H1 (cell line): ENCODE measurements around the gene FAM241A. TPM values are rescaled to one million over a fixed set of nuclear protein-coding genes. Genes with fewer than 3 reads are reported as not detected.
"Not testable (repeated sequence)": the region's sequence is repeated elsewhere in the genome, so short reads cannot be mapped to it uniquely, and the experiment has no call there.

Source experiments
- CTCF ChIA-PET: fragments of 300-600 bp; sonication (Branson Sonifier 250); formaldehyde crosslinking; loops from one replicate; lab custom pipeline; 2021; ENCODE audit not compliant: partially characterized antibody; lab: Charles Lee
- POLR2A ChIA-PET: fragments of 300-600 bp; sonication (Branson Sonifier 250); formaldehyde crosslinking; loops from one replicate; lab custom pipeline; 2021; ENCODE audit warnings: inconsistent platforms; ENCODE audit not compliant: partially characterized antibody; lab: Charles Lee
- DNase-seq, 2 experiments: peaks; one replicate each; pipeline versions ENCODE4 v3.0.0 to v3.0.0-alpha.2; 2010 to 2022; ENCODE audit warnings: low spot score in 2 of 2, low read depth in 1 of 2, mixed read lengths in 1 of 2
- FAIRE-seq: peaks from 2 replicates; lab custom pipeline; 2011; peaks lifted over from hg19 to GRCh38; lab: Jason Lieb, UNC
- H2AFZ ChIP-seq: 2 replicates; pipeline ENCODE4 v1.8.1; 2012; ENCODE audit warnings: low read length, inconsistent platforms
- H2AK5ac ChIP-seq: 2 replicates; pipeline ENCODE4 v1.6.1; 2013; ENCODE audit warnings: low read depth, low read length
- H2BK120ac ChIP-seq: replicated peaks from 2 replicates; pipeline ENCODE3; 2013; ENCODE audit warnings: low read depth, low read length, inconsistent platforms
- H2BK12ac ChIP-seq: 2 replicates; pipeline ENCODE4 v1.6.1; 2013; ENCODE audit warnings: low read depth, low read length
- H2BK15ac ChIP-seq: 2 replicates; pipeline ENCODE4 v1.6.1; 2013; ENCODE audit warnings: low read length
- H2BK20ac ChIP-seq: 2 replicates; pipeline ENCODE4 v1.6.1; 2013; ENCODE audit warnings: low read length
- H2BK5ac ChIP-seq: 2 replicates; pipeline ENCODE4 v1.6.1; 2013; ENCODE audit warnings: low read depth, low read length
- H3K14ac ChIP-seq: 2 replicates; pipeline ENCODE4 v1.6.1; 2013; ENCODE audit warnings: inconsistent platforms; ENCODE audit not compliant: insufficient read length
- H3K18ac ChIP-seq: 2 replicates; pipeline ENCODE4 v1.6.1; 2013; ENCODE audit warnings: low read length; ENCODE audit errors: extremely low read depth
- H3K23ac ChIP-seq: 2 replicates; pipeline ENCODE4 v1.6.1; 2013; ENCODE audit warnings: inconsistent platforms; ENCODE audit not compliant: insufficient read length
- H3K23me2 ChIP-seq: 2 replicates; pipeline ENCODE4 v1.6.1; 2013; ENCODE audit warnings: low read depth, low read length
- H3K27ac ChIP-seq: 2 replicates; pipeline ENCODE4 v1.6.1; 2011; ENCODE audit warnings: low read depth, low read length, inconsistent platforms
- H3K27me3 ChIP-seq, 4 experiments: replicated peaks in 1 of 4; 1 replicate in 1 of 4; 2 replicates in 3 of 4; pipeline versions ENCODE4 v1.6.1 to v1.8.1; 2011 to 2013; ENCODE audit warnings: low read length in 3 of 4, mild to moderate bottlenecking in 3 of 4, inconsistent platforms in 2 of 4, mixed read lengths in 2 of 4, moderate library complexity in 1 of 4; ENCODE audit not compliant: control insufficient read depth in 3 of 4, insufficient read depth in 3 of 4; ENCODE audit errors: extremely low read depth in 1 of 4
- H3K36me3 ChIP-seq, 4 experiments: 2 replicates each; pipeline versions ENCODE4 v1.6.1 to v1.8.1; 2011 to 2013; ENCODE audit warnings: mild to moderate bottlenecking in 4 of 4, low read length in 3 of 4, moderate library complexity in 2 of 4, control low read depth in 1 of 4, inconsistent platforms in 1 of 4; ENCODE audit not compliant: insufficient read depth in 4 of 4, control insufficient read depth in 2 of 4
- H3K4ac ChIP-seq: replicated peaks from 2 replicates; pipeline ENCODE3; 2013; ENCODE audit warnings: low read length, low read depth, mixed read lengths, inconsistent platforms; ENCODE audit not compliant: insufficient read length
- H3K4me1 ChIP-seq, 4 experiments: replicated peaks in 1 of 4; 1 replicate in 1 of 4; 2 replicates in 3 of 4; pipeline versions ENCODE4 v1.6.1 to v1.8.1; 2011 to 2013; ENCODE audit warnings: low read length in 3 of 4, inconsistent platforms in 2 of 4, mixed read lengths in 1 of 4; ENCODE audit not compliant: insufficient read depth in 4 of 4, control insufficient read depth in 3 of 4
- H3K4me2 ChIP-seq, 2 experiments: 2 replicates each; pipeline versions ENCODE4 v1.6.1 to v1.8.1; 2011 to 2013; ENCODE audit warnings: low read depth in 2 of 2, low read length in 2 of 2, control low read depth in 1 of 2, inconsistent platforms in 1 of 2, mild to moderate bottlenecking in 1 of 2; ENCODE audit not compliant: insufficient read depth in 1 of 2
- H3K4me3 ChIP-seq, 4 experiments: fragments of 200-600, 300-600 bp in 1 of 4; sonication (generic), shearing (Covaris generic), sonication (Bioruptor Twin) in 1 of 4; 2 replicates each; pipeline versions ENCODE4 v1.5.1 to v1.8.1; 2011 to 2016; ENCODE audit warnings: low read length in 4 of 4, low read depth in 3 of 4, control low read depth in 2 of 4, inconsistent platforms in 2 of 4, mild to moderate bottlenecking in 2 of 4, mixed read lengths in 1 of 4, moderate library complexity in 1 of 4; ENCODE audit not compliant: insufficient read depth in 2 of 4; ENCODE audit errors: extremely low read depth in 1 of 4
- H3K56ac ChIP-seq: replicated peaks from 2 replicates; pipeline ENCODE3; 2013; ENCODE audit warnings: low read depth, mild to moderate bottlenecking, mixed read lengths, low read length, inconsistent platforms; ENCODE audit not compliant: insufficient read length
- H3K79me1 ChIP-seq: 2 replicates; pipeline ENCODE4 v1.6.1; 2013; ENCODE audit warnings: low read depth, low read length, control low read depth
- H3K79me2 ChIP-seq, 2 experiments: 2 replicates each; pipeline versions ENCODE4 v1.6.1 to v1.8.1; 2012 to 2013; ENCODE audit warnings: low read length in 2 of 2, mild to moderate bottlenecking in 2 of 2, inconsistent platforms in 1 of 2; ENCODE audit not compliant: insufficient read depth in 2 of 2, control insufficient read depth in 1 of 2
- H3K9ac ChIP-seq, 4 experiments: replicated peaks in 1 of 4; 1 replicate in 1 of 4; 2 replicates in 3 of 4; pipeline versions ENCODE4 v1.6.1 to v1.8.1; 2011 to 2013; ENCODE audit warnings: low read depth in 3 of 4, low read length in 3 of 4, control low read depth in 2 of 4, mild to moderate bottlenecking in 2 of 4, moderate library complexity in 2 of 4, inconsistent platforms in 1 of 4; ENCODE audit errors: extremely low read depth in 1 of 4
- H3K9me3 ChIP-seq, 2 experiments: 2 replicates each; pipeline versions ENCODE4 v1.6.1 to v1.8.1; 2012 to 2013; ENCODE audit warnings: mild to moderate bottlenecking in 2 of 2, moderate library complexity in 2 of 2, control low read depth in 1 of 2, inconsistent platforms in 1 of 2, low read depth in 1 of 2, low read length in 1 of 2, mixed read lengths in 1 of 2; ENCODE audit not compliant: insufficient read depth in 2 of 2
- H4K20me1 ChIP-seq, 2 experiments: replicated peaks in 1 of 2; 2 replicates each; pipeline versions ENCODE3 to v1.8.1; 2011 to 2013; ENCODE audit warnings: inconsistent platforms in 2 of 2, low read length in 2 of 2, mild to moderate bottlenecking in 1 of 2; ENCODE audit not compliant: insufficient read depth in 2 of 2, control insufficient read depth in 1 of 2
- H4K5ac ChIP-seq: 2 replicates; pipeline ENCODE4 v1.6.1; 2013; ENCODE audit warnings: low read length, low read depth, mixed read lengths, inconsistent platforms; ENCODE audit not compliant: insufficient read length
- H4K8ac ChIP-seq: 2 replicates; pipeline ENCODE4 v1.8.0; 2013; ENCODE audit warnings: mild to moderate bottlenecking, moderate library complexity, low read length, inconsistent platforms; ENCODE audit not compliant: insufficient read depth; ENCODE audit errors: extremely low read depth
- H4K91ac ChIP-seq: replicated peaks from 2 replicates; pipeline ENCODE3; 2013; ENCODE audit warnings: low read length, mixed read lengths, inconsistent platforms; ENCODE audit not compliant: insufficient read length
- CEBPB ChIP-seq: IDR thresholded peaks from 2 replicates; pipeline ENCODE4 v1.6.1; 2012; ENCODE audit warnings: low read depth, low read length
- MAX ChIP-seq: IDR thresholded peaks from 2 replicates; pipeline ENCODE4 v1.6.1; 2012; ENCODE audit warnings: inconsistent platforms
- POLR2AphosphoS5 ChIP-seq: IDR thresholded peaks from 2 replicates; pipeline ENCODE4 v1.6.1; 2011; ENCODE audit warnings: low read depth, low read length
- RFX5 ChIP-seq: IDR thresholded peaks from 2 replicates; pipeline ENCODE4 v1.6.1; 2011; ENCODE audit warnings: low read depth, low read length, improper control_type of control experiment, borderline replicate concordance
- SIN3A ChIP-seq, 2 experiments: IDR thresholded peaks in 1 of 2; conservative IDR thresholded peaks in 1 of 2; 2 replicates each; pipeline ENCODE4 v1.6.1; 2011 to 2012; ENCODE audit warnings: low read length in 2 of 2, improper control_type of control experiment in 1 of 2, low read depth in 1 of 2, mild to moderate bottlenecking in 1 of 2
- WGBS, 2 experiments: shearing (Covaris generic) in 1 of 2; methylation state at CpG; one replicate each; pipeline versions ENCODE4 v1.1.6 to v1.1.7; 2013 to 2015; ENCODE audit warnings: low lambda C conversion rate in 2 of 2, mixed read lengths in 2 of 2, inconsistent platforms in 1 of 2, low coverage in 1 of 2, missing lambda C conversion rate in 1 of 2; ENCODE audit not compliant: insufficient replicate concordance in 2 of 2, insufficient coverage in 1 of 2, insufficient read length in 1 of 2; ENCODE audit errors: extremely low coverage in 1 of 2, missing lambda C conversion rate in 1 of 2; 5-methylcytosine and 5-hydroxymethylcytosine counted together
- polyA plus RNA-seq, 7 experiments: library from polyadenylated mRNA; depleted of rRNA in 3 of 7; stranded (reverse) in 5 of 7; unstranded in 2 of 7; fragments of >200 nt in 5 of 7; fragments of 200-250 nt in 2 of 7; gene quantifications; 1 replicate in 5 of 7; 2 replicates in 1 of 7; 4 replicates in 1 of 7; pipeline versions ENCODE4 v1.2.1 to v1.2.3, GENCODE V29; 2011 to 2013; ENCODE audit warnings: missing spikeins in 2 of 7, mixed read lengths in 2 of 7
- total RNA-seq: library from RNA; stranded (reverse); fragmentation: NEBNext Ultra II Directional; extraction: Animal tissue kit (Norgen Biotek cat#: 25700); gene quantifications from 2 replicates; pipeline ENCODE4 v1.2.1, GENCODE V29; 2021

FAM241A gene
- total and polyA plus RNA-seq, 2 of the 8 experiments (the other 6 are each of a cell fraction or from before 2014, with no cell fraction given), result 0.20 to 0.73 TPM

DNA sequence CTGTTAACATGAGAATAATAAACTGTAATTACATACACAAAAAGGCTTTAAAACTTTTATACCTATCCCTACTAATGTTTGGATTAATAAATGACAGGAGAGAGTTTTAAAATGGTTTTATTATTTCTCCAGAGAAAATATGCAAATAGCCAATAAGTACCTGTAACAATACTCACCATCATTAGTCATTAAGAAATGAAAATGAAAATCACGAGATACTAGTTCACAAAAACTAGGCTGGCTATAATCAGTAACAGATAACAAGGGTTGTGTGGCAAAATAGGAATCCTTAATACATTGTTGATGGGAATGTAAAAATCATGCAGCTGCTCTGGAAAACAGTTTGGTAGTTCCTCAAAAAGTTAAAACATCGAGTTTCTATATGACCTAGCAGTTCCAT, 61.2 kb downstream of the FAM241A start (continued):
- TF ChIP-seq RFX5 (no peak), MAX (no peak), POLR2AphosphoS5 (no peak), SIN3A (conservative IDR thresholded peaks at IDR 0.05 in 1 of 2, IDR thresholded peaks at IDR 0.05 in 1 of 2; ENCODE audit: low read depth in 1 of 2, low read length in 2 of 2) (no peak), CEBPB (no peak)

- FAIRE-seq, result not testable (repeated sequence)
These were observed 63.2 kb downstream of the FAM241A start for GRCh38 chr4:112208137-112209095.

More at GRCh38 chr4:112208137-112209095, 63.2 kb downstream of the FAM241A start:
- not testable (repeated sequence) for H2BK120ac ChIP-seq, H3K27ac ChIP-seq, H3K56ac ChIP-seq, H3K4ac ChIP-seq, H3K36me3 ChIP-seq, H2AK5ac ChIP-seq, H4K20me1 ChIP-seq, H3K9ac ChIP-seq, H4K8ac ChIP-seq, H3K4me3 ChIP-seq, DNase-seq, H3K79me1 ChIP-seq, H2AFZ ChIP-seq, H3K14ac ChIP-seq, H2BK5ac ChIP-seq, H2BK15ac ChIP-seq, H3K4me1 ChIP-seq, H3K4me2 ChIP-seq, H3K18ac ChIP-seq, H3K23ac ChIP-seq, H3K23me2 ChIP-seq, H4K5ac ChIP-seq, H2BK20ac ChIP-seq, H2BK12ac ChIP-seq, H4K91ac ChIP-seq, H3K27me3 ChIP-seq, H3K79me2 ChIP-seq, H3K9me3 ChIP-seq
- POLR2A ChIA-PET, result interaction anchor here (1.1 kb wide), 1 partner anchor 8 kb away, joined by 3 read pairs; no protein-coding TSS in a partner anchor
- 94% methylated on average over 7 of the region's 7 CpGs; no CpG with 5 or more reads in 1 of the 2 experiments for WGBS, 2 experiments
- CTCF ChIA-PET, result interaction anchor here (1.9 kb wide), 1 partner anchor 109 kb away, joined by 9 read pairs; no protein-coding TSS in a partner anchor
